HEK293 (cell line): ENCODE data around the gene NIP7.

Experiments
- GFI1B ChIP-seq: fragments of 450-650 bp; formaldehyde crosslinking; IDR thresholded peaks from 2 replicates; pipeline ENCODE4 v1.5.1; 2016; ENCODE audit warnings: missing biosample characterization, missing genetic modification characterization
- GLIS2 ChIP-seq: fragments of 450-650 bp; formaldehyde crosslinking; IDR thresholded peaks from 2 replicates; pipeline ENCODE4 v1.5.1; 2016; ENCODE audit warnings: missing biosample characterization, missing genetic modification characterization
- HOXA7 ChIP-seq: sonication (generic); formaldehyde crosslinking; IDR thresholded peaks from 2 replicates; pipeline ENCODE4 v1.8.1; 2022; ENCODE audit warnings: missing genetic modification reagents, borderline replicate concordance
- TRIM28 ChIP-seq: IDR thresholded peaks from 2 replicates; pipeline ENCODE4 v1.6.1; 2011; ENCODE audit warnings: low read length, control low read depth, borderline replicate concordance
- ZNF10 ChIP-seq: fragments of 450-650 bp; formaldehyde crosslinking; IDR thresholded peaks from 2 replicates; pipeline ENCODE4 v1.5.1; 2017; ENCODE audit warnings: missing biosample characterization, missing genetic modification characterization
- ZNF184 ChIP-seq: fragments of 450-650 bp; IDR thresholded peaks from 2 replicates; pipeline ENCODE4 v1.5.1; 2018; ENCODE audit warnings: missing biosample characterization, mild to moderate bottlenecking, missing genetic modification characterization
- ZNF837 ChIP-seq: fragments of 450-650 bp; formaldehyde crosslinking; IDR thresholded peaks from 2 replicates; pipeline ENCODE4 v1.5.1; 2016; ENCODE audit warnings: missing biosample characterization, missing genetic modification characterization
- TF ChIP-seq, protein P1 (sequence below): fragments of 450-650 bp; formaldehyde crosslinking; IDR thresholded peaks from 2 replicates; pipeline ENCODE4 v1.5.1; 2016; ENCODE audit warnings: missing biosample characterization, missing genetic modification characterization

GRCh38 chr16:69367980-69368379 lies 28.4 kb downstream of the NIP7 start:
- TF ChIP-seq ZNF184 (no peak), HOXA7 (CRISPR knock-in tag) (no peak), ZNF837 (tag by site-specific recombination) (no peak), GLIS2 (tag by site-specific recombination) (no peak), GFI1B (no peak), TRIM28 (no peak), ZNF10 (tag by site-specific recombination) (no peak)
- TF ChIP-seq, protein P1, sequence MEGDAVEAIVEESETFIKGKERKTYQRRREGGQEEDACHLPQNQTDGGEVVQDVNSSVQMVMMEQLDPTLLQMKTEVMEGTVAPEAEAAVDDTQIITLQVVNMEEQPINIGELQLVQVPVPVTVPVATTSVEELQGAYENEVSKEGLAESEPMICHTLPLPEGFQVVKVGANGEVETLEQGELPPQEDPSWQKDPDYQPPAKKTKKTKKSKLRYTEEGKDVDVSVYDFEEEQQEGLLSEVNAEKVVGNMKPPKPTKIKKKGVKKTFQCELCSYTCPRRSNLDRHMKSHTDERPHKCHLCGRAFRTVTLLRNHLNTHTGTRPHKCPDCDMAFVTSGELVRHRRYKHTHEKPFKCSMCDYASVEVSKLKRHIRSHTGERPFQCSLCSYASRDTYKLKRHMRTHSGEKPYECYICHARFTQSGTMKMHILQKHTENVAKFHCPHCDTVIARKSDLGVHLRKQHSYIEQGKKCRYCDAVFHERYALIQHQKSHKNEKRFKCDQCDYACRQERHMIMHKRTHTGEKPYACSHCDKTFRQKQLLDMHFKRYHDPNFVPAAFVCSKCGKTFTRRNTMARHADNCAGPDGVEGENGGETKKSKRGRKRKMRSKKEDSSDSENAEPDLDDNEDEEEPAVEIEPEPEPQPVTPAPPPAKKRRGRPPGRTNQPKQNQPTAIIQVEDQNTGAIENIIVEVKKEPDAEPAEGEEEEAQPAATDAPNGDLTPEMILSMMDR (tag by site-specific recombination): no peak
